Panc1 (cell line): Measurements from ENCODE around the gene GPS2.

Experiments
- POLR2AphosphoS5 ChIP-seq: IDR thresholded peaks from 2 replicates; pipeline ENCODE4 v1.6.1; 2012; ENCODE audit warnings: mild to moderate bottlenecking, low read depth, low read length, moderate library complexity
- REST ChIP-seq, 2 experiments: IDR thresholded peaks; 2 replicates each; pipeline ENCODE4 v1.6.1; 2011 to 2012; ENCODE audit warnings: low read depth in 2 of 2, control low read depth in 1 of 2, low read length in 1 of 2, mild to moderate bottlenecking in 1 of 2, moderate library complexity in 1 of 2; ENCODE audit not compliant: insufficient read depth in 1 of 2
- TCF7L2 ChIP-seq: IDR thresholded peaks from 2 replicates; pipeline ENCODE4 v1.6.1; 2011; ENCODE audit warnings: mild to moderate bottlenecking, low read depth, low read length, inconsistent platforms

- TF ChIP-seq POLR2AphosphoS5 (no peak), TCF7L2 (no peak), REST (IDR thresholded peaks at IDR 0.05; ENCODE audit: insufficient read depth in 1 of 2, low read depth in 2 of 2, low read length in 1 of 2) (no peak)
These were observed 4.0 kb downstream of the GPS2 start for GRCh38 chr17:7311110-7311705.
